HFF-Myc (cell line): ENCODE data around the gene PRPF19.
A peak's percentile ranks its signal among the peaks of the same experiment; 100 is the strongest.
"Not testable (repeated sequence)": the region's sequence is repeated elsewhere in the genome, so short reads cannot be mapped to it uniquely, and the experiment has no call there.

Source experiments
- DNase-seq: peaks from one replicate; pipeline ENCODE4 v3.0.0-alpha.2; 2011; ENCODE audit warnings: low read depth; ENCODE audit errors: extremely low read depth
- H3K4me3 ChIP-seq: replicated peaks from 2 replicates; pipeline ENCODE4 v1.5.1; 2011; ENCODE audit warnings: low read depth, mild to moderate bottlenecking, control low read depth, low read length
- TF ChIP-seq, protein P1 (sequence below): IDR thresholded peaks from 2 replicates; pipeline ENCODE4 v1.5.1; 2012; ENCODE audit warnings: mild to moderate bottlenecking, low read depth, low read length, control low read depth; ENCODE audit errors: missing control alignments

PRPF19 gene

DNA sequence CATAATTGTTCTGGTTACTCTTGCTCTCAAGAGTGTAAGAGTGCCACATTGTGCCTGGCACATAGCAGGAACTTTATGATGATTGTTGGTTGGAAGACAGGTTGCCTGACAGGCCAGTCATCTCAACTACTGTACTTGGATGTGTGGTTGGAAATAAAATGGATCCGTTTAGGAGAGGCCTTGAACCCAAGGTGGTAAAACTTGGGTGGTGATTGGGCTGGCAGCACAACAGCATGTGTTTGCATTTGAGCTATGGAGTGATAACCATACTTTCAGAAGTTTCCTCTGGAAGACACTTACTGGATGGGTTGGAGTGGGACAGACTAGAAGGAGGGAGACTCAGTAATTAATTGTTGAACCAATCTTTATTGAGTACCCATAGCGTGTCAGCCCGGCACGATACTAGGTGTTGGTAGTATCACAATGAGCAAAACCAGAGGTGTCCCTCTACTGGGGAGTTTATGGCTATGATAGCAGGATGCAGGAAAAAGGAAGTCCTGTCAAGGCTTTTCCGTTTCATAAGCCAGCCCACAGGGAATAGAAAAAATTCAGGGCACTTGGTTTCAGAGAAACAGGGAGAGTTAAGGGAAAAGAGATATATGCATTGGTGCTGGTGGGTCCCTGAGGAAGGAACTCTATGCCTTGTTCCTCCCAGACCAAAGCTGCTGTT, 4.5 kb upstream of the PRPF19 start:
- no peak for DNase-seq
- TF ChIP-seq, protein P1, sequence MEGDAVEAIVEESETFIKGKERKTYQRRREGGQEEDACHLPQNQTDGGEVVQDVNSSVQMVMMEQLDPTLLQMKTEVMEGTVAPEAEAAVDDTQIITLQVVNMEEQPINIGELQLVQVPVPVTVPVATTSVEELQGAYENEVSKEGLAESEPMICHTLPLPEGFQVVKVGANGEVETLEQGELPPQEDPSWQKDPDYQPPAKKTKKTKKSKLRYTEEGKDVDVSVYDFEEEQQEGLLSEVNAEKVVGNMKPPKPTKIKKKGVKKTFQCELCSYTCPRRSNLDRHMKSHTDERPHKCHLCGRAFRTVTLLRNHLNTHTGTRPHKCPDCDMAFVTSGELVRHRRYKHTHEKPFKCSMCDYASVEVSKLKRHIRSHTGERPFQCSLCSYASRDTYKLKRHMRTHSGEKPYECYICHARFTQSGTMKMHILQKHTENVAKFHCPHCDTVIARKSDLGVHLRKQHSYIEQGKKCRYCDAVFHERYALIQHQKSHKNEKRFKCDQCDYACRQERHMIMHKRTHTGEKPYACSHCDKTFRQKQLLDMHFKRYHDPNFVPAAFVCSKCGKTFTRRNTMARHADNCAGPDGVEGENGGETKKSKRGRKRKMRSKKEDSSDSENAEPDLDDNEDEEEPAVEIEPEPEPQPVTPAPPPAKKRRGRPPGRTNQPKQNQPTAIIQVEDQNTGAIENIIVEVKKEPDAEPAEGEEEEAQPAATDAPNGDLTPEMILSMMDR: no peak
- H3K4me3 ChIP-seq: no peak overlapping the region

DNA sequence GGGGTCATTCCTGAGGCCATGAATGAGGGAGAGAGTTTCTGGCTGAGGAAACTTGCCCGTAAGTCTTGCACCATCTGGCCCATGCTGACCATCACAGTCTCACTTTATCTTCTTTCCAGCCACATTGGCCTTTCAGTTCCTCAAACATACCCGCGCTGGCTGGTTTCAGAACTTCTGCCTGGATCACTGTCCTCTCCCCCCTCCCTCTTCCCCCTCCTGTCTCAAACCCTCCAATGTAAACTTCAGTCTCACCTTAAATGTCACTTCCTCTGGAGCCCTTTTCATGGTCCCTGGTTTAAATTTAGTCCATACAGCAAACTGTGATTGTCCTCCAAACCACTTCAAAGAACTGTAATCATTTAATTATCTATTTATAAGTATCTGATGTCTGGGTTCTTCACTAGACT, 3.9 kb upstream of the PRPF19 start:
- TF ChIP-seq, protein P1: no peak
- no peak overlapping the region for H3K4me3 ChIP-seq
- no peak for DNase-seq

DNA sequence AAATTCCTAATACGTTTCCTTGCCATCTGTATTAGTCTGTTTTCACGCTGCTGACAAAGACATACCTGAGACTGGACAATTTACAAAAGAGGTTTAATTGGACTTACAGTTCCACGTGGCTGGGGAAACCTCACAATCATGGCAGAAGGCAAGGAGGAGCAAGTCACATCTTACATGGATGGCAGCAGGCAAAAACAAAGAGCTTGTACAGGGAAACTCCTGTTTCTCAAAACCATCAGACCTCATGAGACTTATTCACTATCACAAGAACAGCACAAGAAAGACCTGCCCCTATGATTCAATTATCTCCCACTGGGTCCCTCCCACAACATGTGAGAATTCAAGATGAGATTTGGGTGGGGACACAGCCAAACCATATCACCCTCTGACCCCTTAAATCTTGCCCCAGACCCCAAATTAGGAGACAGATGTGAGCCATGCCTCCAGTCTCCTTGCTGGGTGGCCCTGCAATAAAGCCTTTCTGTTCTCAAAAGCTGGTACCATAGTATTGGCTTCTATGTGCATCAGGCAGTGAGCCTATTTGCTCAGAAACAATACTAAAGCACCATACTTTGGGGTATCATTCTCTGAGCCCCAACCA, 3.4 kb upstream of the PRPF19 start:
- not testable (repeated sequence) for H3K4me3 ChIP-seq, DNase-seq

DNA sequence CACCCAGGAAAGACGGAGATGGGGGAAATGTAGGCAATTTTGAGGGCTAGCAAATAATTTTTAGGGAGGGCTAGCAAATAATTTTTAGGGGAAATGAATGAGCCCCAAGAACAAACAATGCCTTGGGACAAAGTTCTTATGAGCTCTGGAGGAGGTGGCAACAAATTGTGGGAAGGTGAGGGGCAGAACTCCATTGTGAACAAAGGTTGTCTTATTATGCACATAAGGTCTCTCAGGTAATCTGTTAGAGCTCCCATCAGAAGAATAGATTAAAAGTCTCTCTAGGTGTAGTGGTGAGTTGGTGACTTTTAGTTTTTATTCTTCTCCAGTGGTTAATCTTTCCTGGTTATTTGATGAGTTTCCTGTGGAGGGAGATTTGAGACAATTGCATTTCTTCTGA, 2.4 kb upstream of the PRPF19 start:
- TF ChIP-seq, protein P1: no peak
- no peak overlapping the region for H3K4me3 ChIP-seq
- no peak for DNase-seq

DNA sequence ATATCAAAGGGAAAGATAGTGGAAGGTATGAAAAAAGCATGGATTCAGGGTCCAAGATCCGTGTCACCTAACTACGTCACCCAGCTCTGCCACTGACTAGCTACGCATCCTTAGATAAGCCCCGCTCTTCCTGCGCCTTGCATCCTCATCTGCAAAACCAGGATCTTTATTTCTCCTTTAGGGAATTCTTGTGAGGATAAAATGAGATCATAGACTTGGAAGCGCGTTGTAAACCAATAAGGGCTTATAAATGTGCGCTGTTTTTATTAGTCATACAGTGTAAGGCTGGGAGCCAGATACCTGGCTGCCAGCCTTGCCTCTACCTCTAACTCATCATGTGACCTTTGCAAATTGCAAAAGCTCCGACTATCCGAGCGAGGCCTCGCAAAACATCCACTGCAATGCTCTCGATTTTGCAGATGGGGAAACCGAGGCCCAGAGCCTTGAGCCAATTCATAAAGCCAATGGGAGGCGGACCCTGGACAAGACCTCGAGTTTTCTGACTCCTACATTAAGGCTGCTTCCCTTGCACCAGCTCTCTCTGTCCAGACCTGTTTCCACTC, 753 bp downstream of the PRPF19 start:
- DNase-seq: no peak
- peak overlapping the region; percentile 93 for H3K4me3 ChIP-seq
- TF ChIP-seq, protein P1: no peak

DNA sequence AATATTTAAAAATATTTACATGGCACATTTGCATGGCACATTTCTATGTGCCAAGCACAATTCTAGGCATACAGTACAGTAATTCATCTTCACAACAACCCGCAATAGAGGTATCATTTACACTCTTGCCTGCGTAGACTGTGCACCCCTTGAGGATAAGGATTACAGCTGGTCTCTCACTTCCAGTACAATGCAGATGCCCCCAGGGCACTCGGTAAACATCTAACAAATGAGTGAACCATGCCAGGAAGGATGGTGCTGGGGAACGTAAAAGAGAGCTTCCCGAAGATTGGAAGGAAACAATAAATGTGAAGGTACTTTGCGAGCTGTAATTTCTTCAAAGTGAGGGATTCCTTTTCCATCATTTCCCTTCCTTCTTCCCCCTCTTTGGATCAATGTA, 1.3 kb downstream of the PRPF19 start:
- TF ChIP-seq, protein P1: no peak
- H3K4me3 ChIP-seq: peak overlapping the region; percentile 93
- no peak for DNase-seq

DNA sequence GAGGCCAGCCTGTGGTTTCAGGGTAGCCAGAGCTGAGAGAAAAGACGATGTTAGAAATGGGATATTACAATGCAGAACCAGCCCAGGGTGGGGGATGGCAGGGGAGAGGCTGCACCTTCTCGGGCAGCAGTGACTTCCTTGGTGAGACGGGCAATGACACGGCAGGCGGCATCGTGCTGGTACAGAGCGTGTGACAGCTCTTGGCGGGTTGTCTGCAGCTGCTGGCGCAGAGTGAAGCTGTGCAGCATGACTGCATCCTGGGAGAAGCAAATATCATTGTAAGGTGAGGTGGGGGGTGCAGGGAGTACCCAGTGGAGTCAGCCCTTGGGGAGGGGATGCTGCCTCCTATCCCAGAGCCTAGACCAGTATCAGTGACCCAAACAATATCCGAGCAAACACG, 3.8 kb downstream of the PRPF19 start:
- no peak overlapping the region for H3K4me3 ChIP-seq
- TF ChIP-seq, protein P1: no peak
- no peak for DNase-seq
